Hippocampal formation (tissue), 2 donors: Measurements from ENCODE around the gene RNLS.

Experiments
- DNase-seq, 2 donors: peaks; one replicate each; lab custom pipeline; 2025; lab: John Stamatoyannopoulos, UW

RNLS gene

GRCh38 chr10:88431103-88431502 is 152.0 kb downstream of the RNLS start:
- DNase-seq, result no peak

GRCh38 chr10:88428976-88429375 is 154.1 kb downstream of the RNLS start:
- no peak for DNase-seq

- DNase-seq, result no peak
Observed at GRCh38 chr10:88428442-88428841, 154.7 kb downstream of the RNLS start.

- DNase-seq, result no peak
Observed at GRCh38 chr10:88427024-88427423, 156.1 kb downstream of the RNLS start.

GRCh38 chr10:88424881-88425280 is 158.2 kb downstream of the RNLS start:
- DNase-seq, result no peak

- DNase-seq, result no peak
Observed at GRCh38 chr10:88423732-88424131, 159.4 kb downstream of the RNLS start.

- no peak for DNase-seq
Observed at GRCh38 chr10:88421590-88421989, 161.5 kb downstream of the RNLS start.

- DNase-seq, result no peak
Observed at GRCh38 chr10:88418871-88419270, 164.2 kb downstream of the RNLS start.

GRCh38 chr10:88417387-88418030 is 165.6 kb downstream of the RNLS start:
- DNase-seq, result no peak

- DNase-seq, result no peak
Observed at GRCh38 chr10:88416801-88417200, 166.3 kb downstream of the RNLS start.

GRCh38 chr10:88415533-88416130 is 167.5 kb downstream of the RNLS start:
- no peak for DNase-seq

GRCh38 chr10:88413412-88413811 is 169.7 kb downstream of the RNLS start:
- DNase-seq, result no peak

GRCh38 chr10:88411772-88412349 is 171.3 kb downstream of the RNLS start:
- no peak for DNase-seq

- no peak for DNase-seq
Observed at GRCh38 chr10:88409824-88410223, 173.3 kb downstream of the RNLS start.

GRCh38 chr10:88409236-88409635 is 173.9 kb downstream of the RNLS start:
- no peak for DNase-seq

GRCh38 chr10:88408096-88408495 is 175.0 kb downstream of the RNLS start:
- no peak for DNase-seq

- DNase-seq, result no peak
Observed at GRCh38 chr10:88404133-88404532, 179.0 kb downstream of the RNLS start.

GRCh38 chr10:88401671-88402347 is 181.3 kb downstream of the RNLS start:
- DNase-seq, result no peak

- no peak for DNase-seq
Observed at GRCh38 chr10:88399240-88399639, 183.9 kb downstream of the RNLS start.

- no peak for DNase-seq
Observed at GRCh38 chr10:88395677-88396076, 187.4 kb downstream of the RNLS start.

- DNase-seq, result no peak
Observed at GRCh38 chr10:88392222-88392621, 190.9 kb downstream of the RNLS start.

- DNase-seq, result no peak
Observed at GRCh38 chr10:88390041-88390440, 193.1 kb downstream of the RNLS start.

GRCh38 chr10:88389456-88389855 is 193.7 kb downstream of the RNLS start:
- peak in 1 of 2 donors; percentile 58 for DNase-seq
